Brain microvascular endothelial cell (primary cell): ENCODE data around the gene MRPS18A.
"Not testable (repeated sequence)": the region's sequence is repeated elsewhere in the genome, so short reads cannot be mapped to it uniquely, and the experiment has no call there.

ENCODE experiments used
- DNase-seq: peaks from one replicate; pipeline ENCODE4 v3.0.0-alpha.2; 2020
- H3K27ac ChIP-seq: fragments of 250-450 bp; sonication (Bioruptor Pico); 2 replicates; pipeline ENCODE4 v1.5.1; 2020; ENCODE audit warnings: mild to moderate bottlenecking, moderate library complexity
- H3K27me3 ChIP-seq: fragments of 250-450 bp; sonication (Bioruptor Pico); replicated peaks from 2 replicates; pipeline ENCODE4 v1.5.1; 2020; ENCODE audit warnings: mild to moderate bottlenecking
- H3K36me3 ChIP-seq: fragments of 250-450 bp; sonication (Bioruptor Pico); replicated peaks from 2 replicates; pipeline ENCODE4 v1.5.1; 2020; ENCODE audit warnings: mild to moderate bottlenecking
- H3K4me3 ChIP-seq: 2 replicates; pipeline ENCODE4 v1.5.1; 2011; ENCODE audit warnings: low read depth, mild to moderate bottlenecking, control low read depth, low read length, moderate library complexity
- in situ Hi-C: cut with HindIII; loops from 2 replicates; pipeline ENCODE4 v1.10.0; 2017; ENCODE audit warnings: low sequenced_read_pairs, low pct_ligation_motif_present
- TF ChIP-seq, protein P1 (sequence below): IDR thresholded peaks from 2 replicates; pipeline ENCODE4 v1.5.1; 2011; ENCODE audit warnings: low read depth, mild to moderate bottlenecking, moderate library complexity, low read length, control low read depth, inconsistent platforms; ENCODE audit errors: missing control alignments

Gene MRPS18A

DNA sequence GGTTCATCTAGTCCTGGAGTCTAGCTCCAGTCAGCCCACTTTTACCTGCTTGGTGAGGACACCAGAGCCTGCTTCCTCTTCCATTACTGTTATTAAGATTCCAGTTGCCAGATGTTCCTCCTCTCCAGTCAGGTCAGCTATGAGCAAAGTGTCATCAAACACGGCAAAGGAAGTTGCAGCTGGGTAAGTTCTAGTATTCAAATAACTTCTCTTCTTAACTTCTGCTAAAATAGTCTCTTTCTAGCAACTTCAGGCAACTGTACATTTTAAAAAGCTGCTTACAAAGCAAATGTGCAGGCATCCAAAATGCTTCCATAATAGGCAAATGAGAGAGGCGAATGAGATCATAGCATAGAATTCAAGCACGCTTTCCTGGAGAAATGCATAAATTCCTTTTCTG, 18.4 kb upstream of the MRPS18A start:
- peak; percentile 27 for DNase-seq
- no peaks in the 10 kb centered on the region for H3K36me3 ChIP-seq
- in situ Hi-C loops, result no loop called here
- no peak overlapping the region for H3K27ac ChIP-seq
- TF ChIP-seq, protein P1, sequence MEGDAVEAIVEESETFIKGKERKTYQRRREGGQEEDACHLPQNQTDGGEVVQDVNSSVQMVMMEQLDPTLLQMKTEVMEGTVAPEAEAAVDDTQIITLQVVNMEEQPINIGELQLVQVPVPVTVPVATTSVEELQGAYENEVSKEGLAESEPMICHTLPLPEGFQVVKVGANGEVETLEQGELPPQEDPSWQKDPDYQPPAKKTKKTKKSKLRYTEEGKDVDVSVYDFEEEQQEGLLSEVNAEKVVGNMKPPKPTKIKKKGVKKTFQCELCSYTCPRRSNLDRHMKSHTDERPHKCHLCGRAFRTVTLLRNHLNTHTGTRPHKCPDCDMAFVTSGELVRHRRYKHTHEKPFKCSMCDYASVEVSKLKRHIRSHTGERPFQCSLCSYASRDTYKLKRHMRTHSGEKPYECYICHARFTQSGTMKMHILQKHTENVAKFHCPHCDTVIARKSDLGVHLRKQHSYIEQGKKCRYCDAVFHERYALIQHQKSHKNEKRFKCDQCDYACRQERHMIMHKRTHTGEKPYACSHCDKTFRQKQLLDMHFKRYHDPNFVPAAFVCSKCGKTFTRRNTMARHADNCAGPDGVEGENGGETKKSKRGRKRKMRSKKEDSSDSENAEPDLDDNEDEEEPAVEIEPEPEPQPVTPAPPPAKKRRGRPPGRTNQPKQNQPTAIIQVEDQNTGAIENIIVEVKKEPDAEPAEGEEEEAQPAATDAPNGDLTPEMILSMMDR, result no peak
- H3K4me3 ChIP-seq, result no peak overlapping the region
- no peaks in the 10 kb centered on the region for H3K27me3 ChIP-seq

GRCh38 chr6:43703512-43704429, 16.2 kb upstream of the MRPS18A start:
- Histone ChIP-seq H3K27me3 (no peaks in the 10 kb centered on the region), H3K4me3 (no peak overlapping the region), H3K27ac (no peak overlapping the region), H3K36me3 (no peaks in the 10 kb centered on the region)
- DNase-seq, result no peak
- in situ Hi-C loops, result no loop called here
- TF ChIP-seq, protein P1, result no peak

DNA sequence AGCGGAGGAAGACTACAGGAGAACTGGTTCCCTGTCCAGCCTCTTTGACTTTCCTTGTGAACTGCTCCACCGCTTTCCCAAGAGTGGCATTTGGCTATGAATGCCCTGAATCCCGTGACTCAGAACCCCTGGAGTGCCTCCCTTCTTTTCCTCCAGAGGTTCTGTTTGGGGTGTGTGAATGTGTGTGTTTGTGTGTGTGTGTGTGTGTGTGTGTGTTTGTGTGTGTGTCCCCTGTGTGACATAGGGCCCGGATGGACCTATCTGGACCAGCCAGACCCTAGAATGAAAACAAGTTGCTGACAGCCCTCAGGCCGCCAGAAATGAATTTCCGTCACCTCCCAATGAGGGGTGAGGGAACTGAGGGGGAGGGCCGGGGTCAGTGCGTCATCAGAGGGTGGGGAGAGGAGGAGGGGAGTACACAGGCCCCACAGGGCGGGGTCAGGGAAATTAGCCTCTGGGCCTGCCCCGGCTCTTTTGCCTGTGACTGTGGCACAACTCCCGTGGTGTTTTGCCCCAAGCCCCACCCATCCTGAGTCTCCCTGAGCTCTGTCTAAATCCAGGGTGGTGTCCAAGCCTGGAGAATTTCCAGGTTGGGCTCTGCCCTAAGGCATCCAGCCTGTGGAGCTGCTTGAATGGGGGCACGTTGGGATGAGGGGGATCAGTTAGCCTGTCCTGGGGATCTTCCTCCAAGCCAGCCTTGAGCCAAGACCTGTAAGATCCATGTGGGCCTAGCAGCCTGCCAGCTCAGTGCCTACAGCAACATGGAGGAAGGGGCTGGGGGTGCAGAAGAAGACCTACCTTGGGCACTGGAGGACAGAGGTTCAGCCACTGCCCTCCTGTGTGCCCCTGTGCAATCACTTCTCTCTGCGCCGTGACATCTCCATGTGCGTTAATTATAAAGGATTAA, 15.2 kb upstream of the MRPS18A start:
- no peaks in the 10 kb centered on the region for H3K36me3 ChIP-seq
- H3K27me3 ChIP-seq, result no peaks in the 10 kb centered on the region
- TF ChIP-seq, protein P1, result no peak
- DNase-seq, result peak; percentile 82
- no peak overlapping the region for H3K4me3 ChIP-seq
- H3K27ac ChIP-seq, result peak overlapping the region; percentile 58
- in situ Hi-C loops, result no loop called here

- in situ Hi-C loops, result no loop called here
- no peaks in the 10 kb centered on the region for H3K36me3 ChIP-seq
- H3K27me3 ChIP-seq, result no peaks in the 10 kb centered on the region
- peak overlapping the region; percentile 58 for H3K27ac ChIP-seq
- DNase-seq, result no peak
- TF ChIP-seq, protein P1, result no peak
- H3K4me3 ChIP-seq, result no peak overlapping the region
Observed at GRCh38 chr6:43702171-43702533, 14.6 kb upstream of the MRPS18A start.

DNA sequence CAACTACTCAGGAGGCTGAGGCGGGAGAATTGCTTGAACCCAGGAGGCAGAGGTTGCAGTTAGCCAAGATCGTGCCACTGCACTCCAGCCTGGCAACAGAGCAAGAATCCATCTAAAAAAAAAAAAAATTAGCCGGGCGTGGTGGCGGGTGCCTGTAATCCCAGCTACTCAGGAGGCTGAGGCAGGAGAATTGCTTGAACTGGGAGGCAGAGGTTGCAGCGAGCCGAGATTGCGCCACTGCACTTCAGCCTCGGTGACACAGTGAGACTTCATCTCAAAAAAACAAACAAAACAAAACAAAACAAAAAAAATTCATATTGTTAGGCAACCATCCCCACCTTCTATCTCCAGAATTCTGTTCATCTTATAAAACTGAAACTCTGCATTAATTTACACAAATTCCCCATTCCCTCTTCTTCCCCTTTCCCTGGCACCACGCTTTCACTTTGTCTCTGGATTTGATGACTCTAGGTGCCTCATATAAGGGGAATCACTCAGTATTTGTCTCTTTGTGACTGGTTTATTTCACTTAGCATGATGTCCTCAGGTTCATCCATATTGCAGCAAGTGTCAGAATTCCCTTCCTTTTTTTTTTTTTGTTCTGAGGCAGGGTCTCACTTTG, 13.5 kb upstream of the MRPS18A start:
- DNase-seq, in situ Hi-C loops, H3K27ac ChIP-seq, H3K27me3 ChIP-seq, H3K4me3 ChIP-seq, H3K36me3 ChIP-seq: not testable (repeated sequence)
